Prostate gland (tissue), 2 donors: ENCODE data around the gene EPG5. TPM values are rescaled to one million over a fixed set of nuclear protein-coding genes. Genes with fewer than 3 reads are reported as not detected.

Experiments
- DNase-seq: peaks from one replicate; pipeline ENCODE4 v3.0.0-alpha.2; 2019; ENCODE audit warnings: low spot score
- H3K27ac ChIP-seq, 2 donors: fragments of 200-600 bp; sonication (generic); 2 replicates each; pipeline ENCODE4 v1.5.1; 2017 to 2019
- H3K27me3 ChIP-seq: fragments of 200-600 bp; sonication (generic); replicated peaks from 2 replicates; pipeline ENCODE4 v1.5.1; 2019; ENCODE audit not compliant: insufficient read depth
- H3K36me3 ChIP-seq, 2 donors: fragments of 200-600 bp; sonication (generic); 1 replicate in 1 of 2; 2 replicates in 1 of 2; pipeline versions ENCODE4 v1.5.1 to v1.8.1; 2017 to 2019
- H3K4me1 ChIP-seq: fragments of 200-600 bp; sonication (generic); replicated peaks from 2 replicates; pipeline ENCODE4 v1.5.1; 2019
- H3K4me3 ChIP-seq, 2 donors: fragments of 200-600 bp; sonication (generic); 2 replicates each; pipeline ENCODE4 v1.5.1; 2017 to 2019
- H3K9me3 ChIP-seq: fragments of 200-600 bp; sonication (generic); 2 replicates; pipeline ENCODE4 v1.5.1; 2017
- POLR2A ChIP-seq: fragments of 450-650 bp; IDR thresholded peaks from one replicate; pipeline ENCODE4 v1.6.1; 2016; ENCODE audit warnings: antibody characterized with exemption, mild to moderate bottlenecking
- POLR2AphosphoS5 ChIP-seq: sonication (generic); formaldehyde crosslinking; IDR thresholded peaks from one replicate; pipeline ENCODE4 v1.6.1; 2017; ENCODE audit warnings: antibody characterized with exemption
- WGBS: methylation state at CpG from one replicate; pipeline ENCODE4 v1.1.5; 2018; 5-methylcytosine and 5-hydroxymethylcytosine counted together
- intact Hi-C: fragments of 100-400 bp; cut with DNase I; formaldehyde crosslinking; loops from one replicate; pipeline ENCODE4 v1.14.2; 2022
- small RNA-seq, 2 donors: library from RNA; depleted of rRNA; stranded (forward); fragments of <200 nt; gene quantifications; one replicate each; pipeline ENCODE3, GENCODE V24; 2016
- total RNA-seq, 2 donors: library from RNA; depleted of rRNA; stranded (reverse); fragments of >200 nt; gene quantifications; one replicate each; pipeline ENCODE4 v1.1.0, GENCODE V29; 2016
- TF ChIP-seq, protein P1 (sequence below), 4 experiments: fragments of 200-600 bp in 2 of 4; fragments of 450-650 bp in 2 of 4; sonication (generic) in 2 of 4; IDR thresholded peaks; 1 replicate in 3 of 4; 2 replicates in 1 of 4; pipeline ENCODE4 v1.5.1; 2016 to 2019; ENCODE audit warnings: antibody characterized with exemption in 4 of 4, mild to moderate bottlenecking in 2 of 4, moderate library complexity in 2 of 4

Gene EPG5
- total RNA-seq, 2 donors from 2014 or later = 21.5 to 50.3 TPM

DNA sequence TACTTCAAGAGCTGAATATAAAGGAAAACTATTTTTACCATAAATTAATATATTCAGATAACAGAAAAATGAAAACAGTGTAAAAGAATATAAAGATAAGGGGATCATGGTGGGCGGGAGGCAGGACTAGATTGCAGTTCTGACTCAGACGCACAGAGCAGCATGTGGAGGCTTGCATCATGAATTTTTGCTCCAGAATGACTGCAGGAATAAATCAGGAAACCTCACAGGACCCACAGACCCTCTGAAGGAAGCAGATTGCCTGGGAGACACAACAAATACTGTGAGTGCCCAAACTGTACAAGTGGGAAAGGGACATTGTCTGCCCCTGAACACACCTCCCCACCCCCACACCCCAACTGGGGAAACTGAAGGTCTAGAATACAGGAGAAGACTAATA is 160.9 kb downstream of the EPG5 start:
- TF ChIP-seq POLR2A = no peak
- TF ChIP-seq, protein P1, sequence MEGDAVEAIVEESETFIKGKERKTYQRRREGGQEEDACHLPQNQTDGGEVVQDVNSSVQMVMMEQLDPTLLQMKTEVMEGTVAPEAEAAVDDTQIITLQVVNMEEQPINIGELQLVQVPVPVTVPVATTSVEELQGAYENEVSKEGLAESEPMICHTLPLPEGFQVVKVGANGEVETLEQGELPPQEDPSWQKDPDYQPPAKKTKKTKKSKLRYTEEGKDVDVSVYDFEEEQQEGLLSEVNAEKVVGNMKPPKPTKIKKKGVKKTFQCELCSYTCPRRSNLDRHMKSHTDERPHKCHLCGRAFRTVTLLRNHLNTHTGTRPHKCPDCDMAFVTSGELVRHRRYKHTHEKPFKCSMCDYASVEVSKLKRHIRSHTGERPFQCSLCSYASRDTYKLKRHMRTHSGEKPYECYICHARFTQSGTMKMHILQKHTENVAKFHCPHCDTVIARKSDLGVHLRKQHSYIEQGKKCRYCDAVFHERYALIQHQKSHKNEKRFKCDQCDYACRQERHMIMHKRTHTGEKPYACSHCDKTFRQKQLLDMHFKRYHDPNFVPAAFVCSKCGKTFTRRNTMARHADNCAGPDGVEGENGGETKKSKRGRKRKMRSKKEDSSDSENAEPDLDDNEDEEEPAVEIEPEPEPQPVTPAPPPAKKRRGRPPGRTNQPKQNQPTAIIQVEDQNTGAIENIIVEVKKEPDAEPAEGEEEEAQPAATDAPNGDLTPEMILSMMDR (IDR thresholded peaks at IDR 0.05) = no peak
- no peak for TF ChIP-seq POLR2AphosphoS5
- Histone ChIP-seq H3K4me3 (no peak overlapping the region), H3K36me3 (no peaks in the 10 kb centered on the region), H3K27me3 (no peaks in the 10 kb centered on the region), H3K9me3 (no peaks in the 10 kb centered on the region), H3K27ac (no peak overlapping the region), H3K4me1 (peaks cover 7% of the 10 kb centered on the region)
- 38% methylated on average over 2 of the region's 2 CpGs for WGBS
- intact Hi-C loops = no loop called here
- DNase-seq = no peak

DNA sequence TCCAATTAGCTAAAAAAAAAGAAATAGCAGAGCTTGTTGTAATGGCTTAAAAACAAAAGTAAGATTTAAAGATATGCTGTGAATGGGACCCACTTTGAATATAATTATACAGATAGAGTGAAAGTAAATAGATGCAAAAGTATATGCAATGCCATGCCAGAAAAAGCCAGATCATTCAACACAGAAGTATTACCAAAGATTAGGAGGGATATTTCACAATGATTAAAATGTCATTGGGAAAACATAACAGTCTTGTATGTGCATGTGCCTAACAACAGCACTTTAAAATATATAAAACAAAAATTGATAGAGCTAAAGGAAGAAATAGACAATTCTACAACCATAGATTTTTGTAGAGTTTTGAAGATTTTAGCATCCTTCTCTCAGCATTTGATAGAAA is 161.6 kb downstream of the EPG5 start:
- intact Hi-C loops = no loop called here
- Histone ChIP-seq H3K4me3 (no peak overlapping the region), H3K27ac (no peak overlapping the region), H3K27me3 (no peaks in the 10 kb centered on the region), H3K4me1 (peaks cover 7% of the 10 kb centered on the region), H3K9me3 (no peaks in the 10 kb centered on the region), H3K36me3 (no peaks in the 10 kb centered on the region)
- no peak for DNase-seq
- TF ChIP-seq POLR2AphosphoS5 = no peak
- TF ChIP-seq, protein P1 (IDR thresholded peaks at IDR 0.05) = no peak
- no peak for TF ChIP-seq POLR2A

DNA sequence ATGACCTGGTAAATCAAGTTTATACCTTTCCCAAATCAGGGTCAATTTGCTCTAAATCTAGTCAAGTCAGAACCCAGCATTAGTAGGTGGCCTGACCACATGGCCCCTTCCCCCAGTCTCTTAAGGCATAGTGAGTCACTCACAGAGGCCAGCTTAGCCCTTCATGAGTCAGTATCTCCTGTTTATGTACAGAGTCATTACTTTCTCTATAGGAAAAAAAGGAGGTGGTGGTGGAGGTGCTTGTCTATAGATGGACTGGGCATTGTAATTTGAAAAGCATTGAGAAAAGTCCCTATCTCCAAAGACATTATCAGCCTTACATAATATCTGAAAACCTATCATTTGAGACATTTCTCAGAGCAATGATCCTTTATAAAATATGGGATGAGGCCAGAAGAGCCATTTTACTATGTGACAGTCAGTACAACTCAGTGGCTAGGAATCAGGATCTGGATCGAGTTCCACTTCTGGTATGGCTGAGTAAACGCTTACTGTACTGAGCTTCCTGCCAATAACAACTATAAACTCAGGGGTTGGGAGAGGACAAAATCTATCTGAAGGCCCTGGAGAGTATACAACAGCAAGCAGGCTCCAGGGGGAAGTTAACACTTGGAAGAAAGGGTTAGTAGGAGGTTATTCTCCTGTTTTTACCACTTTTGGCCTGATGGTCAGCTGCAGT is 164.2 kb downstream of the EPG5 start:
- H3K4me1 ChIP-seq = peaks cover 7% of the 10 kb centered on the region
- no peaks in the 10 kb centered on the region for H3K27me3 ChIP-seq
- peak overlapping the region; percentile 49 to 75 for H3K27ac ChIP-seq
- peak; percentile 81 for TF ChIP-seq POLR2AphosphoS5
- no peak for TF ChIP-seq POLR2A
- DNase-seq = peak; percentile 82
- no peaks in the 10 kb centered on the region for H3K9me3 ChIP-seq
- intact Hi-C loops = no loop called here
- 14% methylated on average over 2 of the region's 2 CpGs for WGBS
- H3K4me3 ChIP-seq = no peak overlapping the region
- H3K36me3 ChIP-seq = no peaks in the 10 kb centered on the region

DNA sequence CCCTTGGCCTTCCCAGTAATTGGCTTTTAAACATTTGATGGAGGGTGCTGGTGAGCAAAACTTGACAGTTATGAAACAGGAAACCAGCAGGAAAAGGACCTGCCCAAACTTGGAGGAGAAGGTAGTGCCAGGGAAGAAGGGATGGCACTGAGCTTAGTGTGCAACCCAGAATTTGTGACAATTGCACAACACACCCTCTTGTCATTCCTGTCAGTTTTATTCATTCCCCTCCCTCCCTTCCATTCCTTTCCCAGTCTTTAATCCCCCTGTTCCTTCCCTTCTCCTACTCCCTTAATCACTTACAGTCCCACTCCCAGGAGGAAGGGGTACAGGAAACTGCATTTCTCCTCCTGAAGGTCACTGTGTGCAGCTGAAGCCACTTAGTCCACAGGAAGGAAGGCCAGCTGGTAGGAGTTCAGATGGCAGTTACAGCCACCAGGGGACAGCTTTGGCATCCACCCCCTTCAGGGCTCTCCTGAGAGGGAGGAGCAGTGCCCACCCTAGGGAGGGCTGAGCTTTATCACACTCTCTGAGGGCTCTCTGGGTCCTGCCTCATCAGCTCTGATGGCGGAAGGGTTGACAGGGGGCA is 165.6 kb downstream of the EPG5 start:
- DNase-seq = no peak
- WGBS = 100% methylated on average over 1 of the region's 1 CpG
- Histone ChIP-seq H3K4me3 (no peak overlapping the region), H3K27me3 (no peaks in the 10 kb centered on the region), H3K27ac (peak overlapping the region; percentile 37 to 75), H3K9me3 (no peaks in the 10 kb centered on the region), H3K36me3 (no peaks in the 10 kb centered on the region), H3K4me1 (peaks cover 7% of the 10 kb centered on the region)
- intact Hi-C loops = no loop called here
- TF ChIP-seq POLR2AphosphoS5 = peak; percentile 16
- TF ChIP-seq, protein P1 (IDR thresholded peaks at IDR 0.05) = no peak

Small RNAs within 50 kb of the gene (small RNA-seq; reads per million reads assigned to genes)
- 0 reads per million in 2 donors for gene RN7SKP26

Other genes with a start within 250 kb of the EPG5 start
- gene SLC14A1, start 243.1 kb downstream of the EPG5 start, total RNA-seq = 100 to 1,000 TPM in 1 of 2 donors, 10 to 100 TPM in 1; 31.8 to 139 TPM
- gene SIGLEC15, start 141.7 kb downstream of the EPG5 start, total RNA-seq = under 1 TPM in 1 of 2 donors, not detected in 1; 0.91 TPM
- 10 to 100 TPM in 1 of 2 donors, 1 to 10 TPM in 1; 7.0 to 21.1 TPM for gene PSTPIP2, start 104.9 kb upstream of the EPG5 start, total RNA-seq
- gene ATP5F1A, start 131.0 kb upstream of the EPG5 start, total RNA-seq = 100 to 1,000 TPM; 457 to 522 TPM
- gene HAUS1, start 137.1 kb upstream of the EPG5 start, total RNA-seq = 10 to 100 TPM; 19.9 to 26.9 TPM